GM19193 (cell line): ENCODE results near the gene TRAK1.

Experiments
- POLR2A ChIP-seq: IDR thresholded peaks from 4 replicates; pipeline ENCODE4 v1.6.1; 2011; ENCODE audit not compliant: insufficient read depth, insufficient read length; ENCODE audit errors: extremely low read depth

TRAK1 gene

GRCh38 chr3:42163622-42164244, 72.6 kb downstream of the TRAK1 start:
- TF ChIP-seq POLR2A: no peak

GRCh38 chr3:42164656-42165055, 73.5 kb downstream of the TRAK1 start:
- TF ChIP-seq POLR2A: no peak

- no peak for TF ChIP-seq POLR2A
Observed at GRCh38 chr3:42165211-42165610, 74.1 kb downstream of the TRAK1 start.

GRCh38 chr3:42166214-42166613, 75.1 kb downstream of the TRAK1 start:
- TF ChIP-seq POLR2A: no peak

- TF ChIP-seq POLR2A: no peak
Observed at GRCh38 chr3:42166662-42167300, 75.6 kb downstream of the TRAK1 start.

- no peak for TF ChIP-seq POLR2A
Observed at GRCh38 chr3:42169579-42170120, 78.5 kb downstream of the TRAK1 start.

GRCh38 chr3:42172047-42172654, 81.0 kb downstream of the TRAK1 start:
- no peak for TF ChIP-seq POLR2A

- TF ChIP-seq POLR2A: no peak
Observed at GRCh38 chr3:42173307-42173706, 82.2 kb downstream of the TRAK1 start.

GRCh38 chr3:42174679-42175385, 83.7 kb downstream of the TRAK1 start:
- no peak for TF ChIP-seq POLR2A

- TF ChIP-seq POLR2A: no peak
Observed at GRCh38 chr3:42175386-42176240, 84.5 kb downstream of the TRAK1 start.

- TF ChIP-seq POLR2A: no peak
Observed at GRCh38 chr3:42176242-42177034, 85.3 kb downstream of the TRAK1 start.

- no peak for TF ChIP-seq POLR2A
Observed at GRCh38 chr3:42177068-42177800, 86.1 kb downstream of the TRAK1 start.

- TF ChIP-seq POLR2A: no peak
Observed at GRCh38 chr3:42177801-42178150, 86.6 kb downstream of the TRAK1 start.
